ENCODE measurements around the gene DNAAF5.

DNA sequence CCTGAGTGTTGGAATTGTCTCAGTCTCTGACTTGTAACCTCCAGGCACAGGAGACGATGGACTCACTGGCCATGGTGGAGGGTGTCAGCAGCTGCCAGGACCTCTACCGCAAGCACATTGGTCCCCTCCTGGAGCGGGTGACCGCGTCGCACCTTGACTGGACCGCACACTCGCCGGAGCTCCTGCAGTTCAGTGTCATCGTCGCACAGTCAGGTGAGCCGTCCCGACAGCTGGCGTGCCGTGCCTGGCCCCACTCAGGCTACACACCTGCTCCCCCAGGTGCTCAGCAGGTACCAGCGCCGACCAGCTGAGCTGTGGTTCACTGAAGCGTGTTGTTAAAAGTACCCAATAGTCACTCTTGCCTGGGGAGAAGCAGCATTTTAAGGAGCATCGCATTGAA lies 37.3 kb downstream of the DNAAF5 start:
- TF ChIP-seq, protein P1, sequence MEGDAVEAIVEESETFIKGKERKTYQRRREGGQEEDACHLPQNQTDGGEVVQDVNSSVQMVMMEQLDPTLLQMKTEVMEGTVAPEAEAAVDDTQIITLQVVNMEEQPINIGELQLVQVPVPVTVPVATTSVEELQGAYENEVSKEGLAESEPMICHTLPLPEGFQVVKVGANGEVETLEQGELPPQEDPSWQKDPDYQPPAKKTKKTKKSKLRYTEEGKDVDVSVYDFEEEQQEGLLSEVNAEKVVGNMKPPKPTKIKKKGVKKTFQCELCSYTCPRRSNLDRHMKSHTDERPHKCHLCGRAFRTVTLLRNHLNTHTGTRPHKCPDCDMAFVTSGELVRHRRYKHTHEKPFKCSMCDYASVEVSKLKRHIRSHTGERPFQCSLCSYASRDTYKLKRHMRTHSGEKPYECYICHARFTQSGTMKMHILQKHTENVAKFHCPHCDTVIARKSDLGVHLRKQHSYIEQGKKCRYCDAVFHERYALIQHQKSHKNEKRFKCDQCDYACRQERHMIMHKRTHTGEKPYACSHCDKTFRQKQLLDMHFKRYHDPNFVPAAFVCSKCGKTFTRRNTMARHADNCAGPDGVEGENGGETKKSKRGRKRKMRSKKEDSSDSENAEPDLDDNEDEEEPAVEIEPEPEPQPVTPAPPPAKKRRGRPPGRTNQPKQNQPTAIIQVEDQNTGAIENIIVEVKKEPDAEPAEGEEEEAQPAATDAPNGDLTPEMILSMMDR (IDR thresholded peaks at IDR 0.05), result no peak
- no peak for TF ChIP-seq ZFX (IDR thresholded peaks at IDR 0.05; ENCODE audit: borderline replicate concordance)
